Measurements from ENCODE around the gene ITGB8.
A peak's percentile ranks its signal among the peaks of the same experiment; 100 is the strongest.
"Not testable (repeated sequence)": the region's sequence is repeated elsewhere in the genome, so short reads cannot be mapped to it uniquely, and the experiment has no call there.

The ITGB8 gene

DNA sequence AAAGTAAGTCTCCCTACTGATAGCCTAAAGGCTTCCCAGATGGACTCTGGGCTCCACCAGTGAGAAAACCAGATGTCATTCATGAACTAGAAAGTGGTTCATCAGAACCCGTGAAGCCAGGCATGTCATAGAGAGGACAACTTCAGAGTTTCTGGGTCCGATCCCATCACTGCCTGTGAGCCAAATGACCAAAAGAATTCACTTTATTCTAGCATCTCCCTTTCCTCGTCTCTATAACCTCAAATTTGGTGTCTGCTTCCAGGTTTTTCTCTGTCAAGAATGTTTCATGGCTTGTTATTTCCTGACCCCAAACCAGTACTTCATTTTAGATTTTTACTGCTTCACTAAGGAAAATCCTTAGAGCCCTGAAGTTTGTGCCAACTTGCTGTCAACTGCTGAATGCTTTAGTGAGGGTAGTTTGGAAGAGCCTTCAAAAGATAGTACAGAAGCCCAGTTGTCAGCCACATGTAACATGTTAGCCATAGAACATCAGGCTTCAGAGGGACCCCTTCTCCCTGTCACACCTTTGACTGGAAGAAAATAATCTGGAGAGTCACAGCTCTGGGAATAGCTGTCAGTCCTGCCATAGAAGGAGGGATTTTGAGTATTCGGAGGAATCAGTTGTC lies 34.0 kb downstream of the ITGB8 start:
- intact Hi-C loops (cut with DNase I) = no loop called here
- DNase-seq = no peak

DNA sequence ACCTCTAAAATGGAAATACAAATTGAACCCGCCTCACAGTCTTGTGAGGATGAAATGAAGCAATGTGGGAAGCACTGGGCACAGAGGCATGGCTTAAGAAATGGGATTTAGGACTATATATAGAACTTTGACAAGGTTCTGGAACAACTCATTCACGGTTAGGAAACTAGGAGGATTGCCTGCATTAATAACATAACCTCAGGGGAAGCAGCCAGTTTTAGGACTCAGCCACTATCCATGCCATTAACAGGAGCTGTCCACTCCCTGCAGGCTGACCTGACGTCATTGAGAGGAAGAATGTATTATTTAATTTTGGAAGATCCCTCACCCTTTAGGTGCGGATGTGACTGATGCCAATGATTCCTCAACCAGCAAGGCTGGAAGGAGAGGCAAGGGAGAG lies 34.8 kb downstream of the ITGB8 start:
- intact Hi-C loops (cut with DNase I) = no loop called here
- no peak for DNase-seq

- intact Hi-C loops (cut with DNase I) = no loop called here
- DNase-seq = no peak
Observed at GRCh38 chr7:20374399-20374798, 43.7 kb downstream of the ITGB8 start.

GRCh38 chr7:20376796-20377195 lies 46.1 kb downstream of the ITGB8 start:
- intact Hi-C loops (cut with DNase I) = no loop called here
- peak in 4 of 10 donors; percentile 5 to 80 (median 44) for DNase-seq

DNA sequence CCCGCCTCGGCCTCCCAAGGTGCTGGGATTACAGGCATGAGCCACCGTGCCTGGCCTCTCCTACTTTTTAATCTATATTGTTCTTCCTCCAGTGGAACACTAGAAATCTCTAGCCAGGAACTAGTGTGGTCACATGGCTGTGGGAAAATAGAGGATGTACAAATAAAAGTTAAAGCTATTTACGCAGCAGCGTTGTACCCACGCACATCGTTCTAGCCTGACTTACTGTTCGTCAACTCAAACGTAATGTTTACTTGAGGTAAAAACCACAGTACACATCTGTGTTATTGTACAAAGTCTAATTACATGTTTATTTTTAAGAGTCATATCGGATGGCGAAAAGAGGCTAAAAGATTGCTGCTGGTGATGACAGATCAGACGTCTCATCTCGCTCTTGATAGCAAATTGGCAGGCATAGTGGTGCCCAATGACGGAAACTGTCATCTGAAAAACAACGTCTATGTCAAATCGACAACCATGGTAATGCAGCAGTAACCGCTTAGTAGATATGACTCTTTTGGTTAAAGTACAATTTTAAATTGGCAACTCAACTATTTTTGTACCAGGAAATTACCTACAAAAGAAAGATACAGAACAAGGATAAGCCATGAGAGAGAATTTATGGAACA lies 50.8 kb downstream of the ITGB8 start:
- intact Hi-C loops (cut with DNase I) = no loop called here

DNA sequence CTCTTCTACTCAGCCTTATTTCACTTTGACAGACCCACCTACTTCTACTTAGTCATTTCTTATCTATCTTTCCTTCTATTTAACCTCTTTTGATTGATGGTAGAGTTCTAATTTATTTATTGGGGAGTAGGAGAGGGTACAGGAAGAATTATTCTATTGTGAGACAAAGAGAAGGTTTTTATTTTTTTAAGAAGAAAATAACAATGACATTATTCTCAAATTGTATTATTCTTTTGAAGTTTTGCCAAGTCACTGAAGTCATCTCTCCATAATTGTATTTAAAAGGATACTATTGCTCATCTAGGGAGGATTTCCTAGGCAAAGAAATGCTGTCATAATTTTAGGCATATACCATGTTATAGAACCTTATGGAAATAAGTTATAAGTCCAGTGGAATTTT lies 52.7 kb downstream of the ITGB8 start:
- no peak for DNase-seq
- intact Hi-C loops (cut with DNase I) = no loop called here

More for the DNA sequence above, 50.8 kb downstream of the ITGB8 start:
- DNase-seq = no peak

DNA sequence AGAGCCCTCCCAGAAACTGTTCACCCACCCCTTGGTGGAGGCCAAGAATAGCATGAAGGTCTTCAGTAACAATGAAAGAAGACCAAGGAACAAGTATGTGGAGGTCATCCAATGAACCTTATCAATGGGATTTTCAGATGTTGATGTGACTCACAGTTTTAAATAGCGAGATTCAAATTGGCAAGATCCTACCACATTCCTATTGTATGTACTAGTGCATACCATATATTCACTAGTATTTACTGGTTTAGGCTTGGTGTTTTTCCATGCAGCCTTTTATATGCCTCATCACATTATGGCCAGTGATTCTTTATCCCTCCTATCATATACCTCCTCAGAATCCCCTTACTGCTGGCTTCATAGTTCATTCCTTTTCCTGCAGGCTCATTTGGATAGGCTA lies 54.4 kb downstream of the ITGB8 start:
- DNase-seq = no peak
- intact Hi-C loops (cut with DNase I) = no loop called here

DNA sequence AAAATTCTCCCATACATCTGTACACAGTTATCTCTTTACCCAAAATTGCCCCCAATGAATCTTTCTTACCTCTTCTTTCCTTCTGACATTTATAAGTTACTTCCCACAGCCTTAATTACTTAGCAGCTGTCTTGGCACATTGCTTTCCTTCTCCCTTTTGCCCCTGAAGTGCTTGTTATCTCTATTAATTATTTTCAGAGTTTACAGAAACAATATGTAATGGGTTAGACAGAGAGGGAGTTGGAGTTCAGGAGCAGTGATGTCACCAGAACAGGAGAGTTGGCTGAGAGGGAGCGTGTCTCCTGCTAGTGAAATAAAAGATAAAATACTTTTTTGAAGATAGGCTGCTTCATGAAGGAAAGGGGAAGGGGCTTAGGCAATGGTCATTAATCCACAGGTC lies 57.4 kb downstream of the ITGB8 start:
- DNase-seq = no peak
- intact Hi-C loops (cut with DNase I) = no loop called here

DNA sequence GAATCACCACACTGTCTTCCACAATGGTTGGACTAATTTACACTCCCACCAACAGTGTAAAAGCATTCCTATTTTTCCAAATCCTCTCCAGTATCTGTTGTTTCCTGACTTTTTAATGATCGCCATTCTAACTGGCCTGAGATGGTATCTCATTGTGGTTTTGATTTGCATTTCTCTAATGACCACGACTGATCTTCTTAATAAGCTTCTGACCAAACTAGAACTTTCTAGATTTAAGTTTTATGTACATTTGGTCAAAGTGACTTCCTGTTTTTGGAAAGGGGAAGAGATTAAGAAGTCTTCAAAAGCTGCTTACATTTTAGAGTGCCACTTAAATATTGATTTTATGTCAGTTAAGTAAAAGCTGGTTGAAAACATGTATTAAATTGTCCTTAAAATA lies 58.5 kb downstream of the ITGB8 start:
- DNase-seq; intact Hi-C loops (cut with DNase I): not testable (repeated sequence)

GRCh38 chr7:20393021-20393610 lies 62.4 kb downstream of the ITGB8 start:
- intact Hi-C loops (cut with DNase I) = no loop called here
- no peak for DNase-seq

- intact Hi-C loops (cut with DNase I) = no loop called here
- no peak for DNase-seq
Observed at GRCh38 chr7:20393616-20394015, 62.9 kb downstream of the ITGB8 start.

DNA sequence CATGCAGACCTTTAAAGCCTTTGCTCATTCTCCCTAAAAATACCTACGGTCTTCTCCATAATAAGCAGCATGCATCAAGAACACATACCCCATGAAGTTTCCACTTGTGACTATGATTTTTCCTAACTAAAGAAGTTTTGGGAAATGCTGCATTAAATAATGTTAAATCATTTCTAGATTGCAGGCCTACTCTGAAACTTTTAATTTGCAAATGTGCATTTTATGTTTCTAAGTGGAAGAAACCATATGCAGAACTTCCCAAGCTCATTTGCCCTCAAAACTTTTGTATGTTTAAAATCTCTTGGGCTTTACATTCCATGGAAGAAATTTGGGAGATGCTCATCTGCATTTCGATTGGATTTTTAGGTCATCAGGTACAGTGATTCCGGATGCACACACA lies 63.6 kb downstream of the ITGB8 start:
- no peak for DNase-seq
- intact Hi-C loops (cut with DNase I) = no loop called here

DNA sequence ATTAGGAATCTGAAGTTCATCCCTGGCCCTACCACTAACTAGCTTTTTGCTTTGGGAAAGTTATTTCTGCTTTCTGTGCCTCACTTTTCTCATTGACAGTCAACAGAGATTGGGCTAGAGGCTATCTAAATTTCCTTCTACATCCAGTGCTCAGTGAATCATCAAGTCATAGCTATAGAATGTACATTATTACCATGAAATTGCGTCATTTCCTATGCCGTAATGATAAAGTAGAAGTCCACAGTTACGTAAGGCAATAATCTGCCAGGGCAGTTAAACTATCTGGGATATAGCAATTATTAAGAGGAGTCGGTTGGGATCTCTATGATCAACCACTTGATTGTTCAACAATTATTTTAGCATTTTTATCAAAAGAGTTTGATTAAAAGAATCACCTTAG lies 64.4 kb downstream of the ITGB8 start:
- DNase-seq = no peak
- intact Hi-C loops (cut with DNase I) = no loop called here

DNA sequence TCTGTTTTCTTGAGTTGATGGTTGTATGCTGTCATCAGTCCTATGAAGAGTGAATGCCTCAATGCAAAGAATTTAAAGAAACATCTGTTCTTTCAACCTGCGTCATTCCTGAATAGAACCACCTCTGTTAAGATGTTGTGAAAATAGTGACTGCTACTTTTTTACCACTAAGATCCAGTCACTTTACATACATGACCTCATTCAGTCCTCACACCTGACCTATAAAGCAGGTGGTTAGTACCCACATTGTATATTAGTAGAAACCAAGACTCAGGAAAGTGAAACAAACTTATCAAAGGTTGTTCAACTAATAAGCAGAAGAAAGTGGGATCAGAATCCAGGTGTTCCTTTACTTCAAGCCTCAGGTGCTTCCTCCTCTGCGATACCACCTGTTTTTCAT lies 64.8 kb downstream of the ITGB8 start:
- intact Hi-C loops (cut with DNase I) = no loop called here
- DNase-seq = no peak

DNA sequence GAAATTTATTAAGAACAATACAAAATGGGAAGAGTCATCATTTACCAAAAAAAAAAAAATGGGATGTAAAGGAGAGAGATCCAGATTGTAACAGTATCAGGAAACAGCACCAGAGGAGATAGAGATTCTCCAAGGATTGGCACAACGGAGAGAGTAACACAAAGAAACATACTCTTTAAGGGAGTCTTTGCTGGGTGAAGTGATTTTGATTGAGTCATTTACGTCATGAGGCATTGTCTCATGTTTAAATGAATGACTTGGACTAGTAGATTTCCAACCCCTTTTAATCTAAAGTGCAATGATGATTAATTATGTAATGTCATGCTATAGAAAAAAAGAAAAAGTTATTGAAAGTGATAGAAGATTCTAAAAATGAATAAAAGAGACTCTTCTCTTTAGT lies 68.8 kb downstream of the ITGB8 start:
- intact Hi-C loops (cut with DNase I) = no loop called here
- no peak for DNase-seq

- no peak for DNase-seq
- intact Hi-C loops (cut with DNase I) = loop anchor here (5.0 kb wide), 1 partner anchor 75 kb away; no protein-coding TSS in a partner anchor
Observed at GRCh38 chr7:20401861-20402746, 71.4 kb downstream of the ITGB8 start.

DNA sequence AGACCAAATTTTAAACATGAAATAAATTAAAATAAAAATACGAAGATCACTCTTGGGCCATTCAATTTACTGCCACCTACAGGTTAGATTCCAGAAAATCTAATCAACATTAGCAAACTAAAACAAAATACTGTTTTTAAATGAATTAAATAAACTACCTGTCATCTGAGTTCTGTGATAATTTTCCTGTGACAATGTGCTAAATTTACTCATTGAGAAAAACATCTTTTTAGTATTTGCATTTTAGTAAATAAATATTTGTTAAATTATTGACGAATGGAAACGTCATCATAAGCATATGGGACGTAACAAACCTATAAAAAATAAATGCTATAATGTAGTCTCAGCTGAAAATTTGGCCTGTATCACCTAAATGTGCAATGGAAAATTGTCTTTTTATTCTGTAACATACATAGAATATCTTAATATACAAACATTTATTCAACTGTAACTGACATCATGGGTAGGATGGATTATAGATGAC lies 72.1 kb downstream of the ITGB8 start:
- intact Hi-C loops (cut with DNase I) = loop anchor here (5.0 kb wide), 1 partner anchor 75 kb away; no protein-coding TSS in a partner anchor

DNA sequence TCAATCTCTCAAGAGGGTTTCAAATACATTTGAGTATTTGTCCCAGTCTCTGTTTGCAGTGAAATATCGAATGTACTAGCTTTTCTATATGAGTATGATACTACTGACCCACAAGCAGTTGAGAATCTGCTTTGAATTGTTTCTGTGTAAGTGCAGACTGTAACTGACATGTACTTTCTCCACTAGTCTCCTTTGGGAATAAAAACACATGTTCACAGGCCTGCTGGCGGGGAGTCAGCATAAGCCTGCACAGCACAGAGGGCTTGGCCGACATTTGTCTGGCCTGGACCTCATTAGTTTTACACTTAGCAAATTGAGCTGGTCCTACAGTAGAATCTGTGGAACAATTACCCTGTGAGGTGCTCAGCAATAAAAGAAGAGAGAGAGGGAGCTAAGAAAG lies 72.6 kb downstream of the ITGB8 start:
- no peak for DNase-seq
- intact Hi-C loops (cut with DNase I) = loop anchor here (5.0 kb wide), 1 partner anchor 76 kb away; no protein-coding TSS in a partner anchor

More for the DNA sequence above, 72.1 kb downstream of the ITGB8 start:
- no peak for DNase-seq

- no peak for DNase-seq
Observed at GRCh38 chr7:20404320-20404719, 73.6 kb downstream of the ITGB8 start.

GRCh38 chr7:20407585-20408466 lies 77.1 kb downstream of the ITGB8 start:
- intact Hi-C loops (cut with DNase I) = no loop called here
- DNase-seq = no peak

More at GRCh38 chr7:20404320-20404719, 73.6 kb downstream of the ITGB8 start:
- intact Hi-C loops (cut with DNase I) = loop anchor here (5.0 kb wide), 1 partner anchor 77 kb away; no protein-coding TSS in a partner anchor
